Daoy (cell line): Measurements from ENCODE around the gene TAS2R14. TPM values are rescaled to one million over a fixed set of nuclear protein-coding genes. Genes with fewer than 3 reads are reported as not detected.

Source experiments
- DNase-seq: peaks from one replicate; pipeline ENCODE4 v3.0.0-alpha.2; 2015; ENCODE audit warnings: low read depth
- total RNA-seq: library from RNA; depleted of rRNA; stranded (reverse); fragments of >200 nt; shearing (Covaris generic); gene quantifications from 2 replicates; pipeline ENCODE4 v1.2.3, GENCODE V29; 2014; rRNA removed

Gene TAS2R14, protein sequence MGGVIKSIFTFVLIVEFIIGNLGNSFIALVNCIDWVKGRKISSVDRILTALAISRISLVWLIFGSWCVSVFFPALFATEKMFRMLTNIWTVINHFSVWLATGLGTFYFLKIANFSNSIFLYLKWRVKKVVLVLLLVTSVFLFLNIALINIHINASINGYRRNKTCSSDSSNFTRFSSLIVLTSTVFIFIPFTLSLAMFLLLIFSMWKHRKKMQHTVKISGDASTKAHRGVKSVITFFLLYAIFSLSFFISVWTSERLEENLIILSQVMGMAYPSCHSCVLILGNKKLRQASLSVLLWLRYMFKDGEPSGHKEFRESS
- 0.15 TPM in 1 of 2 replicates, not detected in the other for total RNA-seq

- no peak for DNase-seq
Measured at GRCh38 chr12:10939163-10939562, at the start of gene TAS2R14. Gene TAS2R14 (minus strand): TSS chr12:10939263. CDS start chr12:10939207, 56 bp downstream.

- DNase-seq = no peak
Measured at GRCh38 chr12:10986812-10987211, 47.7 kb upstream of the TAS2R14 start, which contains the start of gene TAS2R50. Gene TAS2R50 (minus strand): TSS chr12:10986912. CDS start chr12:10986860, 52 bp downstream.

GRCh38 chr12:10982244-10982643 is 43.2 kb upstream of the TAS2R14 start:
- no peak for DNase-seq

DNA sequence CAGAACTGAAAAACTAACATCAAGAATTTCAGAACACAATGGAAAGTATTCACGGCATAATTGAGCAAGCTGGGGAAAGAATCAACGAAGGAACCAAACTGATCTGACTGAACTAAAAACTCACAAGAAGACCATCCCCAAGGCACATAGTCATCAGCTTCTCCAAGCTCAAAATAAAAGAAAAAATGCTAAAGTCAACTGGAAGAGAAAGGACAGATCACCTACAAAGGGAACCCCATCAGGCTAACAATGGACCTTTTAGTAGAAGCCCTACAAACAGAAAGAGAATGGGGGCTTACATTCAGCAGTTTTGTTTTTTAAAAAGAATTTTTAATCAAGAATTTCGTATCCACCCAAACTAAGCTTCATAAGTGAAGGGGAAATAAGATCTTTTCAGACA is 35.9 kb upstream of the TAS2R14 start:
- no peak for DNase-seq

GRCh38 chr12:10968765-10969456 is 29.8 kb upstream of the TAS2R14 start:
- no peak for DNase-seq

- no peak for DNase-seq
Measured at GRCh38 chr12:10967409-10967808, 28.3 kb upstream of the TAS2R14 start.

DNA sequence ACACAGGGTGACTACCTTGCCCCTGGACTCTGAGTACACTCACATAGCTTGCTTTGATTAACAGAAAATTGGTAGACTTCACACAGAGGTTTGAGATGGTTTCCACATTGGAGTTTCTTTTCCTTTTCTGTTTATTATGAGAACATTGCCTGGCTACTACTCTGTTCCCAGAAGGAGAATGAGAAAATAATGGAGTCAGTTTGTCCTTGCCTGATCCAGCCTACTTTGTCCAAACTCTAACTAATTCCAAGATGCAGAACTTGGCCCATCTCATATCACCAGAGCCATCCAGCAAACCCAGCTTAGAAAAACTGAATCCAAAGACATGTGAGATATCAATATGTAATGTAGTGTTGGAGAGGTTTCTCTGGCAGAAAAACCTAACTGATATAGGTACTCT is 27.3 kb upstream of the TAS2R14 start:
- DNase-seq = no peak

- DNase-seq = no peak
Measured at GRCh38 chr12:10965476-10965875, 26.4 kb upstream of the TAS2R14 start.

DNA sequence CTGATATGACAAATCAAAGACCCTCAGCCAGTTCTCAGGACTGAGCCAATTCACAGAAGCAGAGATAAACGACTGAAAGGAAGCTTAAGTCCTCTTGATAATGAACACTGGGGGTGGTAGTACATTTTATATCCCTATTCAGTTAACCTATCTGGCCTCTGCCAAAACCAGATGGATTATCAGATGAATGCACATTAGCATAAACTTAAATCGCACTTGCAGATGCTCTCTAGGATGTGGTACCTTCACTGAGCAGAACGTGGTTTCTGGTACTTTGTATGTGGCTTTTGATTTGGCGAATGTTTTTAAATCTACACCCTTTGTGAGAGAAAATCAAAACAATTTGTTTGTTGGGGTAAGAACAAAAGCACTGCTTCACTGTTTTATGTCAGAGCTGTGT is 21.1 kb upstream of the TAS2R14 start:
- no peak for DNase-seq

DNA sequence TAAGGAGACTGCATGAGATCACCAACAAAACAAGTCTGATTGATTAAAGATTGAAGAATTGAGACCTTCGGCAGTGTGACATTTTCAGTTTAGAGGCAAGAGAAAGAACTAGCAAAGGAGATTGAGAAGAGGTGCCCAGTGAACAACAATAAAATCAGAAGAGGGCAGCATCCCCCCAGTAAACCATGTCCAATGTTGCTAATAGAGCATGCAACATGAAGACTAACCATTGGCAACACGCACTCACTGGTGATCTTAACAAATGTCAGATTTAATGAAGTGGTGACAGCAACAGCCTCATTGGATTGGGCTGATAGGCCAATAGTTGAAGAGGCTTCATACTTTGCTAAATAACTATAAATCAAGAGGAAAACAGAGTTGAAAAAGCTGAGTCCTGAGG is 20.7 kb upstream of the TAS2R14 start:
- no peak for DNase-seq

DNA sequence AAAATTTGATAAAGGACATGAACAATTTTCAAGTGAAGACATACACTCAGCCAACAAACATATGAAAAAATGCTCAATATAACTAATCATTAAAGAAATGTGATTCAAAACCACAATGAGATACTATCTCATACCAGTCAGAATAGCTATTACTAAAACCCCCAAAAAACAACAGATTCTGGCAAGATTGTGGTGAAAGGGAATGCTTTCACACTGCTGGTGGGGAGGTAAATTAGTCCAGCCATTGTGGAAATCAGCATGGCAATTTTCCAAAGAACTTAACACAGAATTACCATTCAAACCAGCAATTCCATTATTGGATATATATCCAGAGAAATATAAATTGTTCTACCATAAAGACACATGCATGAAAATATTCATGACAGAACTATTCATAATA is 18.7 kb upstream of the TAS2R14 start:
- DNase-seq = no peak

GRCh38 chr12:10956085-10956484 is 17.0 kb upstream of the TAS2R14 start:
- DNase-seq = no peak

GRCh38 chr12:10952645-10953044 is 13.6 kb upstream of the TAS2R14 start:
- no peak for DNase-seq

- no peak for DNase-seq
Measured at GRCh38 chr12:10943167-10943566, 4.1 kb upstream of the TAS2R14 start.

DNA sequence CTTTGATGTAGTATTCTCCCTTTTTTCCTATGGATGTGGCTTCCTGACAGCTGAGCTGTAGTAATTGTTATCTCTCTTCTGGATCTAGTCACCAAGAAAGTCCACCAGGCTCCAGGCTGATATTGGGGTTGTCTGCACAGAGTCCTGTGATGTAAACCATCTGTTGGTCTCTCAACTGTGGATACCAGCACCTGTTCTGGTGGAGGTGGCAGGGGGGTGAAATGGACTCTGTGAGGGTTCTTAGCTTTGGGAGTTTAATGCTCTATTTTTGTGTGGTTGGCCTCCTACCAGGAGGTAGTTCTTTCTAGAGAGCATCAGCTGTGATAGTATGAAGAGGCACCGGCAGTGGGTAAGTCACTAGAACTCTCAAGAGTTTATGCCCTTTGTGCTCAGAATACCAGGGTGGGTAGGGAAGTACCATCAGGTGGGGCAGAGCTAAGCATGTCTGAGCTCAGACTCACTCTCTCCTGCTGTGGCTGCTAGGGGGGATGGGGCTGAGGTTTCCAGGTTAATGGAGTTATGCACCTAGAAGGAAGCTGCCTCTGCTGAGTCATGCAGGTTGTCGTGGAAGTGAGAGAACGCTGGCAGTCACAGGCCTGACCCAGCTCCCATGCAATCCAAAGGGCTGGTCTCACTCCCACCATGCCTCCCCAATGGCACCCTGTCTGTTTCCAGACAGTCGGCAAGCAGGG is 3.0 kb upstream of the TAS2R14 start:
- DNase-seq = peak; percentile 13

- no peak for DNase-seq
Measured at GRCh38 chr12:10941369-10941768, 2.3 kb upstream of the TAS2R14 start.

DNA sequence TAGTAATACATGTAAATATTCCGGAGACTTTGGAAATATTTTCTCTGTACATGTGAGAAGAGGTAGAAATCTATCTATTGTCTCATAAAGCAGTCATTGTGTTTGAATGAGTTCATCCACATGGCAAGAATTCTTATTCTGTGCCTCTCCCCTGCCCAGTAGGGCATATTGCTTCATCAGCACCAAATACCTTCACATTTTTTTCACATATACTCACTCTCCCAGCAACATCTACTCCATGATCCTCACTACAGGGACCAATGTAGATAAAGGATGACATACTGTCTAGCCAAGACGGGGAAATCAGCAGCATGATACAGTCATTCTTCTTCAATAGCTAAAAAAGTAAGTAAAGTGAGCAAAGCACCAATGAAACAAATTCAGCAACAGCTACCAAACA is 1.3 kb upstream of the TAS2R14 start:
- peak; percentile 1 for DNase-seq

DNA sequence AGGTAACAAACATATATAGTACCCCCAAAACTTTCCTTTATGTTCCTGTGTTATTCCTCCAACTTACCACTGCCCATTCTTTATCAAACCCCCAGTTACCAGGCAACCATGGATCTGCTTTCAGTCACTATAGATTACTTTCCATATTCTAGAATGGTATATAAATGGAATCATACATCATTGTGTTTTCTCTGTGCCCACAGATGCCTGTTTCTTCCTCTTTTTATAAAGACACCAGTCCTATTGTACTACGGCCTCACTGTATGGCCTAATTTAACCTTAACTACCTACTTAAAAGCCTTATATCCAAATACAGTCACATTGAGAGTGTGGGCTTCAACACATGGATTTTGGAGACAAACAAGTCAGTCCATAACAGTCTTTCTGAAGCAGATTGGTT is 2.6 kb downstream of the TAS2R14 start:
- DNase-seq = no peak

- no peak for DNase-seq
Measured at GRCh38 chr12:10928746-10929286, 10.2 kb downstream of the TAS2R14 start, which contains the start of gene PRH2. Gene PRH2 (plus strand): TSS chr12:10929236. CDS start chr12:10929274, 38 bp downstream.

DNA sequence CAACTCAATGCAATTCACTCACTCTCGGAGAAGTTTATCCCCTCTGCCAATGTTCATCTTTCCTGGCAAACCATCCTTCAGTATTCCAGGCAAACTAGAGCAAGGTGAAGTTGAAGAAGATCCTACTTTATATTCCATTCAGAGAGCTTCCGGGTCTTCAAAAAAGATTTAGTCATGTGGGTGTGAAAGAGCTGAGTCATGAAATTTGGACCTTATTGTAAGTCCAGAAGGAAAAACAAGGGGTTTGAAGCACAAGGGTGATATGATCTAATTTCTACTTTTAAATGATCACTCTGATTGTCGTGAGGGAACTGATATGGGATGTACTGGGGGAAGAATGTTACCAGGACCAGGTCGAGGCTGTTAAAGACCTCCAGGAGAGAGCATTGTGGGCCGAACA is 12.8 kb downstream of the TAS2R14 start:
- DNase-seq = no peak

GRCh38 chr12:10919809-10920208 is 19.3 kb downstream of the TAS2R14 start:
- no peak for DNase-seq

- DNase-seq = no peak
Measured at GRCh38 chr12:10910380-10910779, 28.7 kb downstream of the TAS2R14 start.
